KOPT-K1 (cell line): ENCODE results near the gene TPD52L2.
"Not testable (repeated sequence)": the region's sequence is repeated elsewhere in the genome, so short reads cannot be mapped to it uniquely, and the experiment has no call there.

Experiments used
- H3K27ac ChIP-seq: fragments of 200-600 bp; sonication (generic); 2 replicates; pipeline ENCODE4 v1.5.1; 2016; ENCODE audit warnings: antibody characterized with exemption, mild to moderate bottlenecking, low read depth, low read length; ENCODE audit not compliant: poor library complexity, severe bottlenecking
- H3K36me3 ChIP-seq: fragments of 200-600 bp; sonication (generic); 2 replicates; pipeline ENCODE4 v1.5.1; 2017; ENCODE audit warnings: antibody characterized with exemption, mild to moderate bottlenecking, low read length, moderate library complexity; ENCODE audit not compliant: insufficient read depth
- H3K9me3 ChIP-seq: fragments of 200-600 bp; sonication (generic); 2 replicates; pipeline ENCODE4 v1.5.1; 2017; ENCODE audit warnings: antibody characterized with exemption, low read length, mild to moderate bottlenecking; ENCODE audit not compliant: insufficient read depth, poor library complexity, severe bottlenecking

TPD52L2 gene

DNA sequence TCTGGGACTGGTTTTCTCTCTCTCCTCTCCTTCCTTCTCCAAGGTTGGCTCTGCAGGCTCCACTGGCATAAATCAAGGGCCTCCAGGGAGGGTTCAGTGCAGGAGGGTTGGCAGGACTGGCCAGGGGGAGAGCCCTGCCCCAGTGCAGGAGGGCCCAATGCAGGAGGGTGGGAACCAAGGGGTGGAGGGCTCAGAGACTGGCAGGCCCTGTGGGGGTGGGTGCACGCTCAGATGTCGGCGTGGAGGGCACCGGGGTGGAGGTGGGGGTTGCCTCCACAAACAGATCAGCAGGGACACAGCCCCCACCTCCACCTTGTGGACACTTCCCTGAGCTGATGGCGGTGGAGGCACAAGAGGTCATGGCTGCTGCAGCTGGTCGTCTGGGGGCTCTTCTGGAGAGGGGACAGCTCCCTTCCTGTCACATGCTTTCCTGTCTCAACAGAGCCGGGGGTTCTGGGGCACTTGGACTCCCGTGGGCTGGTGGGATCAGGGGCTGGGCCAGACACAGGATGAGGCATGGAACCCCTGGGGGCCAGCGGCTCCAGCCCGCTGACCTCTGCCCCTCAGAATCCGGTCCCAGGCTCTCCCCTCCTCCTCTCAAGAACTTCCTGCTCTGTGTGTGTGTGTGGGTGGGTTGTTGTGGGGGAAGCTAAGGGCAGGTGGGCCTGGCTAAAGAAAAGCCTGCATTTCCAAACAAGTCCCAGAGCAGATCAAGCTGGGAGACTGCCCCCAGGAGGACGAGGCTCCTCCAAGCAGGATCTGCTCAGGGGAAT, 6.5 kb upstream of the TPD52L2 start:
- peaks cover 17% of the 10 kb centered on the region; the same call in 1 of the 2 replicates for H3K36me3 ChIP-seq
- no peaks in the 10 kb centered on the region for H3K9me3 ChIP-seq
- H3K27ac ChIP-seq: peak overlapping the region; percentile 25

DNA sequence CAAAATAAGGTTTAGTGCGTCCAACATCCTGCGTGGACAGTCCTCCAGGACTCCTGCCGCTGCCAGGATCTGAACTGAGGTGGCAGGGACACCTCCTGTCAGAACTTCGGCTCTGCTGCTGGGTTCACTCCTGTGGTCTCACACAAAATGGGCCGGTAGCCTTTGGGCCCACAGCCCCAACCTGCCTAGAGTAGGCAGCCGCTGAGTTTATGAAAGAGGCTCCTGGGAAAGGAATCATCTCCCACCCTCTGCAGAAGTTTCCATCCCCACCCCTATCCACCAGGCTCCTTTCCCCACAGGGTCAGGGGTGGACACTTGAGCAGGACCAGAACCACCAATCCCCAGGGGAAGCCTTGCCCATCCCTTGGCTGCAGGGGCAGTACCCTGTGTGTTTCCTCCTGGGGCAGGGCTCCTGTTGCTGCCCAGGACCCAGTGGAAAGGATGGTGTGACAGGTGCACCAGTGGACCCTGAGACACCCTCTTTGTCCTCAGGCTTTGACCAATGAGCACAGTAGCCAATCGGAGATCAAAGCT, 5.8 kb upstream of the TPD52L2 start:
- Histone ChIP-seq H3K27ac (no peak overlapping the region), H3K36me3 (peaks cover 17% of the 10 kb centered on the region; the same call in 1 of the 2 replicates), H3K9me3 (no peaks in the 10 kb centered on the region)

DNA sequence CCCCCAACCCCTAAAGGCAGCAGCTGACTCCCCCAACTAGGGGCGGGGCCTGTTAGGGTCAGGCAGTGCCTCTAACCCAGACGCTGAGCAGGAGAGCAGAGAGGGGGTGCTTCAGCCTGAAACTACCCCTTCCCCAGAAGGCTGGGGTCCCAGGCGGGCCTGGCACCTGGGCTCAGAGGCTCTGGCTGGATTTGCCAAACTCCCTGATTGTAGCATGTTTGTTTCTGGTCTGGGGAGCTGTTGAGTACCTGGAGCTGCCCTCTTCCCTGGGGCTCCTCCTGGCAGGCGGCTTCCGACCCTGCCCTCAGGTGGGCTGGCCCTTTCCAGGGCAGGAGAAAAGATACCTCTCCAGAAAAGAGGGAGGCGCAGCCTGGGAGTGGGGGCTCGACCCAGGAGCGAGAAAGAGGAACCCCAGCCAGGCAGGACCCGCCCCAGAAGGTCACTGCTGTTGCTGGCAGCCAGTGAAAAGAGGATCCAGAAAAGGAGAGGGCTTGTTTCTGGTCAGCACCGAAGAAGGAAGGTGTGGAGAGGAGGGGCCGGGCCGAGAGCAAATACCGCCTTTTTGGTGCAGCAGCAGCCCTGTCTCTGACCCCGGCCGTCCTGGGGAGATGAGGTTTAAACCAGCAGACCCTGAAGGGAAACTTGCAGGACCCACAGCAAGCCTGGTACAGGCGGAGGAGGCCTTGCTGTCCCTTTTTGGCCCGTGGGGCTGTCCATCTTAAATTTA, 4.6 kb upstream of the TPD52L2 start:
- no peak overlapping the region for H3K27ac ChIP-seq
- H3K9me3 ChIP-seq: no peaks in the 10 kb centered on the region
- peaks cover 17% of the 10 kb centered on the region; the same call in 1 of the 2 replicates for H3K36me3 ChIP-seq

DNA sequence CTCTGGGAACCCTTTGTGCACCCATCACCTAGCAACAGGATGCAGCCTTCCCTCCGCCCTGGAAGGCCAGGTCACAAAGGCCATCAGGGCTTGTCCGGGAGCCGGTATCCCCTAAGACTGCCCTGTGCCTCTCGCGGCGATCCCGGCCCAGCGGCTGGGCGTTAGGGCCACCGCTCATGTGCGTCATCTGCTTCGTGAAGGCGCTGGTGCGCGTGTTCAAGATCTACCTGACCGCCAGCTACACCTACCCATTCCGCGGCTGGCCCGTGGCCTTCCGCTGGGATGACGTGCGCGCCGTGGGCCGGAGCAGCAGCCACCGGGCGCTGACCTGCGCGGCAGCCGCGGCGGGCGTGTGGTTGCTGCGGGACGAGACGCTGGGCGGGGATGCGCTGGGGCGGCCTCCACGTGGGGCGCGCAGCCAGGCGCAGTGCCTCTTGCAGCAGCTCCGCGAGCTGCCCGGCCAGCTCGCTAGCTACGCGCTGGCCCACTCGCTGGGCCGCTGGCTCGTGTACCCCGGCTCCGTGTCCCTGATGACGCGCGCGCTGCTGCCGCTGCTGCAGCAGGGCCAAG, 3.6 kb upstream of the TPD52L2 start, which contains the start of gene ABHD16B:
Gene ABHD16B, plus strand, starts transcription at position 134 of the 570 bp plus-strand sequence. Its CDS starts 43 bp downstream, at position 177.
- H3K36me3 ChIP-seq: peaks cover 17% of the 10 kb centered on the region; the same call in 1 of the 2 replicates
- H3K27ac ChIP-seq: no peak within 1 kb of the TSS
- no peaks in the 10 kb centered on the region for H3K9me3 ChIP-seq

DNA sequence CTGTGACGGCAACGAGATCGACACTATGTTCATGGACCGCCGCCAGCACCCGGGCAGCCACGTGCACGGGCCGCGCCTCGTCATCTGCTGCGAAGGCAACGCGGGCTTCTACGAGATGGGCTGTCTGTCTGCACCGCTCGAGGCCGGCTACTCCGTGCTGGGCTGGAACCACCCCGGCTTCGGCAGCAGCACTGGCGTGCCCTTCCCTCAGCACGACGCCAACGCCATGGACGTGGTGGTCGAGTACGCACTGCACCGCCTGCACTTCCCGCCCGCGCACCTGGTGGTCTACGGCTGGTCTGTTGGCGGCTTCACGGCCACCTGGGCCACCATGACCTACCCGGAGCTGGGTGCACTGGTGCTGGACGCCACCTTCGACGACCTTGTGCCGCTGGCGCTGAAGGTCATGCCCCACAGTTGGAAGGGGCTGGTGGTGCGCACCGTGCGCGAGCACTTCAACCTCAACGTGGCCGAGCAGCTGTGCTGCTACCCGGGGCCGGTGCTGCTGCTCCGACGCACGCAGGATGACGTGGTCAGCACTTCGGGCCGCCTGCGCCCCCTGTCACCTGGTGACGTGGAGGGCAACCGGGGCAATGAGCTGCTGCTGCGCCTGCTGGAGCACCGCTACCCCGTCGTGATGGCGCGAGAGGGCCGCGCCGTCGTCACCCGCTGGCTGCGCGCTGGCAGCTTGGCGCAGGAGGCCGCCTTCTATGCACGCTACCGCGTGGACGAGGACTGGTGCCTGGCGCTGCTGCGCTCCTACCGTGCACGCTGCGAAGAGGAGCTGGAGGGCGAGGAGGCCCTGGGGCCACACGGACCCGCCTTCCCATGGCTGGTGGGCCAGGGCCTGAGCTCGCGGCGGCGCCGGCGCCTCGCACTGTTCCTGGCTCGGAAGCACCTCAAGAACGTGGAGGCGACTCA, 2.8 kb upstream of the TPD52L2 start:
- H3K27ac ChIP-seq: no peak overlapping the region
- H3K9me3 ChIP-seq: no peaks in the 10 kb centered on the region
- H3K36me3 ChIP-seq: peaks cover 17% of the 10 kb centered on the region; the same call in 1 of the 2 replicates

DNA sequence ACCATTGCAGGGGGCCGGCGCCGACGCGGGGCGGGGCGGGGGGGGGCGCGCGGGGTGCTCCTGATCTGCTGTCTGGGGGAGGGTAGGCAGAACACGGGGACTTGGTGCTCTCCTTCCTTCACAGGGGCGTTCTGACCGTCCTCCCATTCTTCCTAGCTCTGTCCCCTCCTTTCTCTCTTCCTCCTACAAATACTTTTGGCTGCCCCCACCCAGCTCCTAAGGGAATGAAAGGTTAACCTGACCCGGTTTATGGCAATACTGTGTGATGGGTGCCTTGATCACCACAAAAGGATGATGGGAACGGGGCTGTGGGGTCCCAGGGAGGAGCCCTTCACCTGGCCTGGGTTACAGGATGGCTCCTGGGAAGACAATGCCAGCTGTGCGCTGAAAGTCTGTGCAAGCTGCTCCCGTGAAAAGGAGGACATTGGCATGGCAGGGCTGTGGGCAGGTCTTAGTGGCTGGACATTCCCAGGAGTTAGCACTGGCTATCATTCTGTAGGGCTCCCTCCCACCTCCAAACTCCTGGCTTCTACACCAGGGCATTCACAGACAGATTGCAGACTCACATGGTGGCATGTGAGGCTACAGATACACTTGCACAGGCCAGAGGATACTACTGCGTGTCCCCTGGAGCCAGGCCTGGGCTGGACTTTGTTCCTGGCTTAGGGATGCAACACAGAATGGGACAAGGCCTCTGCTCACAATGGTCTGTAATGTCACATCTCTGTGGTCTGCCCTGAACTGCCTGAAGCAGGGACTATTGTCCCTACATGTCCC, 1.9 kb upstream of the TPD52L2 start:
- peaks cover 17% of the 10 kb centered on the region; the same call in 1 of the 2 replicates for H3K36me3 ChIP-seq

DNA sequence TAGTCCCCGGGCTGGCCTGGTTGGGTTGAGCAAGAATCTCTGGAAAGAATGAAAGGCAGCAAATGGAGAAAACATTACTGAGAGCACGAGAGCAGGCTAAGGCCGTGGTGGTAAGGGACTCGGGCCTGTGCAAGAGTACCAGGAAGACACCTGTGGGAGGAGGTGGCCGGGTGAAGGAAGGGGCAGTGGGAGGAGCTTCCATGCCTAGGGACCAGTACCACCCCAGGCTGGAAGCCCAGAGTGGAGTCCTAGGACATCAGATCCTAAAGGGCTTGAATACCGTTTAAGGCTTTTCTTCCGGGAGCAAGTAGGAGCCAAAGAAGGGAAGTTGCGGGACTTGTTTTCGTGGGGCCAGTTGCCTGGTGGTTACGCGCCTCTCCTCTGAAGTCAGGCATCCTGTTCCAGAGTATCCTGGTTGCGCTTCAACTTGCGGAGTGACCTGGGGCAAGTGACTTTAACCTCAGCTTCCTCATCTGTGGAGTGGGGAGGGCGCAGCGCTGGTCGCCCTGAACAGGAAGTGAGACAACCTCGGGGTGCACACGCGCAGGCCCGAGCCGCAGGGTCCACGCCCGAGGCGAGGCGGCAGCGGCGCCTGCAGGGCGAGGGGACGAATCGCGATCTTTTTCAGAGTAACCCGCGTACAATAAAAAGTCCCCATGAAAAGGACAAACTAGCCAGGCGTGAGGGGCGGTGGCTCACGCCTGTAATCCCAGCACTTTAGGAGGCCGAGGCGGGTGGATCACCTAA, 1.1 kb upstream of the TPD52L2 start:
- peaks cover 21% of the 10 kb centered on the region; the same call in 1 of the 2 replicates for H3K36me3 ChIP-seq
- H3K9me3 ChIP-seq: no peaks in the 10 kb centered on the region
- H3K27ac ChIP-seq: peak overlapping the region; percentile 70

More for the DNA sequence above, 1.9 kb upstream of the TPD52L2 start:
- H3K9me3 ChIP-seq: no peaks in the 10 kb centered on the region
- H3K27ac ChIP-seq: peak overlapping the region; percentile 70

DNA sequence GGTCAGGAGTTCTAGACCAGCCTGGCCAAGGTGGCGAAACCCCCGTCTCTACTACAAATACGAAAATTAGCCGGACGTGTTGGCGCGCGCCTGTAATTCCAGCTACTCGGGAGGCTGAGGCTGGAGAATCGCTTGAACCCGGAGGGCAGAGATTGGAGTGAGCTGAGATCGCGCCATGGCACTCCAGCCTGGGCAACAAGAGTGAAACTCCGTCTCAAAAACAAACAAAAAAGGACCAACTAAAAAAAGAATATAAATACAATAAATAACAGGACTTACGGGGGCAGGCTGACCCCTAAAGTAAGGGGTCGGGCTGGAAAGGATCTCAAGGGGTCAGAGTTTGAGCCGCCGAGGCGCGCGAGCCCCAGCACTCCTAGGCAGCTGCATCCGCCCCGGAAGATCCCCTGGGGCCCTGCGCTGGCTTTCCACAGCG, 509 bp upstream of the TPD52L2 start:
- peak overlapping the region; percentile 70 for H3K27ac ChIP-seq

DNA sequence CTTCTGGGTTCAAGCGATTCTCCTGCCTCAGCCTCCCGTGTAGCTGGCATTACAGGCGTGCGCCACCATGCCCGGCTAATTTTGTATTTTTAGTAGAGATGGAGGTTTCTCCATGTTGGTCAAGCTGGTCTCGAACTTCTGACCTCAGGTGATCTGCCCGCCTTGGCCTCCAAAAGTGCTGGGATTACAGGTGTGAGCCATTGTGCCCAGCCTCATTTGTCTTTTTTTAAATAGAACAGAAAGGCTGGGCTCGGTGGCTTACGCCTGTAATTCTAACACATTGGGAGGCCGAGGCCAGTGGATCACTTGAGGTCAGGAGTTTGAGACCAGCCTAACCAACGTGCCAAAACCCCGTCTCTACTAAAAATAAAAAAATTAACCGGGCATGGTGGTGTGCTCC, 2.0 kb downstream of the TPD52L2 start:
- peaks cover 41% of the 10 kb centered on the region; the same call in 1 of the 2 replicates for H3K36me3 ChIP-seq
- not testable (repeated sequence) for H3K27ac ChIP-seq, H3K9me3 ChIP-seq

More for the DNA sequence above, 509 bp upstream of the TPD52L2 start:
- H3K9me3 ChIP-seq: no peaks in the 10 kb centered on the region
- peaks cover 27% of the 10 kb centered on the region; the same call in 1 of the 2 replicates for H3K36me3 ChIP-seq

DNA sequence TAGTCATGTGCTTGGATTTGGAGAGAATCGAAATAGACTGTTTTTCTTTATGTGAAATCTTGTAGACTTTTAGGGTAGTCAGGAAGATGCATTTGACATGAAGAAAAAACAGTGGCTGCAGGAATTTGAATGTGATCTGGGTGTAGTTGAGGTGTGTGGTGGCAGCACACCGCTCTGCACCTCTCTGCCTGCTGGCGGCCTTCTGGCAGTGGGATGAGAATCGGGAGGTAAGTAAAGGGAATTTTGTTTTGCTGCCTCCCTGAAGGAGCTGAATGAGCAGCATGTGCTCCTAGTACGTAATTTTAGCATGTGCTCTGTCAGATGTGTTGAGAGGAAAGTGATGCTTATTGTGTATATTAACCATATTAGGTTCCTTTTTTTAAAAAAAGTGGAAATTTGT, 3.2 kb downstream of the TPD52L2 start:
- Histone ChIP-seq H3K36me3 (peaks cover 40% of the 10 kb centered on the region; the same call in 1 of the 2 replicates), H3K9me3 (no peaks in the 10 kb centered on the region), H3K27ac (no peak overlapping the region)

DNA sequence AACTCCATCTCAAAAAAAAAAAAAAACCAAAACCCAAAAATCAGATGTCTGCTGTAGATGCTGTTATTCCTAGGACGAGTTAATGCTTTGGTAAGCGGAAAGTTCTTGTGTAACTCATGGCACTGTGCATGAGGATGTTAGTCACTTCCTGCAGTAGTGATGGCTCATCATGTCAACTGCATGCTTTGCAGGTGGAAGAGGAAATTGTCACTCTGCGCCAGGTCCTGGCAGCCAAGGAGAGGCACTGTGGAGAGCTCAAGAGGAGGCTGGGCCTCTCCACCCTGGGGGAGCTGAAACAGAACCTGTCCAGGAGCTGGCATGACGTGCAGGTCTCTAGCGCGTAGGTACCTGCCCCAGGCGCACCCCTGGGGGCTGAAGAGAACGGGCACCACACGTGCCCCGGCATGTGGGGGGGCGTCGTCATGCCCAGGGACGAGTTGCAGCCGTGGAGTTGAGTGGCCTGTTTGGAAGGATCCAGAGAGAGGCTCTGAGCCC, 8.5 kb downstream of the TPD52L2 start:
- H3K36me3 ChIP-seq: peaks cover 86% of the 10 kb centered on the region
- H3K27ac ChIP-seq: no peak overlapping the region

DNA sequence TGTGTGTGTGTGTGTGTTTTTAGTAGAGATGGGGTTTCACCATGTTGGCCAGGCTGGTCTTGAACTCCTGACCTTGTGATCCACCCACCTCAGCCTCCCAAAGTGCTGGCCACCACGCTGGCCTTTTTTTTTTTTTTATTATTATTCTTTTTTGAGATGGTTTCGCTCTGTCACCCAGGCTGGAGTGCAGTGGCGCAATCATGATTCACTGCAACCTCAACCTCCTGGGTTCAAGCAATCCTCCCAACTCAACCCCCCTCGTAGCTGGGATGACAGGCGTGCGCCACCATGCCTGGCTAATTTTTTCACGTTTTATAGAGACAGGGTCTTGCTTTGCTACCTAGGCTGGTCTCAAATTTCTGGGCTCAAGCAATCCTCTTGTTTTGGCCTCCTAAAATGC, 9.2 kb downstream of the TPD52L2 start:
- not testable (repeated sequence) for H3K27ac ChIP-seq, H3K9me3 ChIP-seq
- peaks cover 85% of the 10 kb centered on the region for H3K36me3 ChIP-seq

More for the DNA sequence above, 8.5 kb downstream of the TPD52L2 start:
- no peaks in the 10 kb centered on the region for H3K9me3 ChIP-seq
